ENCODE data around the gene HIC1.

The HIC1 gene

GRCh38 chr17:2070241-2071023 lies 15.5 kb downstream of the HIC1 start:
- no peaks in the 10 kb centered on the region for H4K20me1 ChIP-seq
- H3K4me1 ChIP-seq = peaks cover 100% of the 10 kb centered on the region
- peak overlapping the region; percentile 87 for H3K4me2 ChIP-seq
- H3K36me3 ChIP-seq = 0 out of 2 replicates have a peak, but pooled peaks cover 19% of the 10 kb centered on the region
- no peaks in the 10 kb centered on the region for H3K27me3 ChIP-seq
- H3K9me3 ChIP-seq = no peaks in the 10 kb centered on the region
- no peak for TF ChIP-seq Cebpa-rat (IDR thresholded peaks at IDR 0.05)
- no peak overlapping the region for H3K4me3 ChIP-seq
- H3K9ac ChIP-seq = peak overlapping the region; percentile 54
- peak overlapping the region; percentile 88 for H3K27ac ChIP-seq

GRCh38 chr17:2071024-2071385 lies 16.1 kb downstream of the HIC1 start:
- Histone ChIP-seq H3K9me3 (no peaks in the 10 kb centered on the region), H4K20me1 (no peaks in the 10 kb centered on the region), H3K4me1 (peaks cover 100% of the 10 kb centered on the region), H3K36me3 (0 out of 2 replicates have a peak, but pooled peaks cover 14% of the 10 kb centered on the region), H3K4me3 (no peak overlapping the region; the same call in 1 of the 2 replicates), H3K9ac (peak overlapping the region; percentile 54), H3K4me2 (peak overlapping the region; percentile 87), H3K27ac (peak overlapping the region; percentile 88), H3K27me3 (no peaks in the 10 kb centered on the region)
- no peak for TF ChIP-seq Cebpa-rat (IDR thresholded peaks at IDR 0.05)

GRCh38 chr17:2071455-2072281 lies 16.8 kb downstream of the HIC1 start:
- no peaks in the 10 kb centered on the region for H3K27me3 ChIP-seq
- no peaks in the 10 kb centered on the region for H3K9me3 ChIP-seq
- no peak for TF ChIP-seq Cebpa-rat (IDR thresholded peaks at IDR 0.05)
- H3K4me3 ChIP-seq = no peak overlapping the region; the same call in 1 of the 2 replicates
- H4K20me1 ChIP-seq = no peaks in the 10 kb centered on the region
- H3K27ac ChIP-seq = peak overlapping the region; percentile 88
- peaks cover 14% of the 10 kb centered on the region; the same call in 1 of the 2 replicates for H3K36me3 ChIP-seq
- peaks cover 100% of the 10 kb centered on the region for H3K4me1 ChIP-seq
- H3K4me2 ChIP-seq = peak overlapping the region; percentile 87
- peak overlapping the region; percentile 54 for H3K9ac ChIP-seq

GRCh38 chr17:2074919-2075318 lies 20.0 kb downstream of the HIC1 start:
- peaks cover 41% of the 10 kb centered on the region for H3K36me3 ChIP-seq
- H3K4me3 ChIP-seq = no peak overlapping the region
- peaks cover 78% of the 10 kb centered on the region for H3K4me1 ChIP-seq
- H3K27me3 ChIP-seq = no peaks in the 10 kb centered on the region
- H4K20me1 ChIP-seq = no peaks in the 10 kb centered on the region
- H3K9me3 ChIP-seq = no peaks in the 10 kb centered on the region
- TF ChIP-seq Cebpa-rat (IDR thresholded peaks at IDR 0.05) = no peak
- 0 out of 2 replicates have a peak overlapping the region, but pooled peaks have one; percentile 5 for H3K9ac ChIP-seq
- H3K4me2 ChIP-seq = peak overlapping the region; percentile 87
- peak overlapping the region; percentile 88 for H3K27ac ChIP-seq

GRCh38 chr17:2075336-2076086 lies 20.6 kb downstream of the HIC1 start:
- H3K4me3 ChIP-seq = no peak overlapping the region
- peak overlapping the region; percentile 56 for H3K9ac ChIP-seq
- H3K27ac ChIP-seq = peak overlapping the region; percentile 72
- H3K9me3 ChIP-seq = no peaks in the 10 kb centered on the region
- peaks cover 46% of the 10 kb centered on the region for H3K36me3 ChIP-seq
- peak overlapping the region; percentile 87 for H3K4me2 ChIP-seq
- H4K20me1 ChIP-seq = no peaks in the 10 kb centered on the region
- H3K27me3 ChIP-seq = no peaks in the 10 kb centered on the region
- no peak for TF ChIP-seq Cebpa-rat (IDR thresholded peaks at IDR 0.05)
- H3K4me1 ChIP-seq = peaks cover 72% of the 10 kb centered on the region

GRCh38 chr17:2076087-2076984 lies 21.4 kb downstream of the HIC1 start:
- Histone ChIP-seq H3K4me3 (no peak overlapping the region), H3K27ac (peak overlapping the region; percentile 72), H3K9ac (peak overlapping the region; percentile 56), H3K4me2 (peak overlapping the region; percentile 87), H3K4me1 (peaks cover 64% of the 10 kb centered on the region), H3K27me3 (no peaks in the 10 kb centered on the region), H3K36me3 (peaks cover 48% of the 10 kb centered on the region), H4K20me1 (no peaks in the 10 kb centered on the region), H3K9me3 (no peaks in the 10 kb centered on the region)
- no peak for TF ChIP-seq Cebpa-rat (IDR thresholded peaks at IDR 0.05)

- H3K4me2 ChIP-seq = peak overlapping the region; percentile 87
- no peak for TF ChIP-seq Cebpa-rat (IDR thresholded peaks at IDR 0.05)
- peak overlapping the region; percentile 72 for H3K27ac ChIP-seq
- peaks cover 57% of the 10 kb centered on the region for H3K4me1 ChIP-seq
- no peak overlapping the region for H3K4me3 ChIP-seq
- H3K36me3 ChIP-seq = peaks cover 55% of the 10 kb centered on the region
- H3K9ac ChIP-seq = peak overlapping the region; percentile 56
- H4K20me1 ChIP-seq = no peaks in the 10 kb centered on the region
- H3K9me3 ChIP-seq = no peaks in the 10 kb centered on the region
- no peaks in the 10 kb centered on the region for H3K27me3 ChIP-seq
Measured at GRCh38 chr17:2077040-2077439, 22.1 kb downstream of the HIC1 start.

GRCh38 chr17:2081564-2081963 lies 26.7 kb downstream of the HIC1 start:
- H3K9ac ChIP-seq = no peak overlapping the region
- no peaks in the 10 kb centered on the region for H4K20me1 ChIP-seq
- no peak for TF ChIP-seq Cebpa-rat (IDR thresholded peaks at IDR 0.05)
- no peak overlapping the region for H3K4me3 ChIP-seq
- no peaks in the 10 kb centered on the region for H3K27me3 ChIP-seq
- no peak overlapping the region for H3K4me2 ChIP-seq
- H3K9me3 ChIP-seq = no peaks in the 10 kb centered on the region
- H3K36me3 ChIP-seq = peaks cover 82% of the 10 kb centered on the region
- peaks cover 45% of the 10 kb centered on the region for H3K4me1 ChIP-seq
- 0 out of 2 replicates have a peak overlapping the region, but pooled peaks have one; percentile 5 for H3K27ac ChIP-seq
